ENCODE results near the gene CALM3.
"Not testable (repeated sequence)": the region's sequence is repeated elsewhere in the genome, so short reads cannot be mapped to it uniquely, and the experiment has no call there.

CALM3 gene

DNA sequence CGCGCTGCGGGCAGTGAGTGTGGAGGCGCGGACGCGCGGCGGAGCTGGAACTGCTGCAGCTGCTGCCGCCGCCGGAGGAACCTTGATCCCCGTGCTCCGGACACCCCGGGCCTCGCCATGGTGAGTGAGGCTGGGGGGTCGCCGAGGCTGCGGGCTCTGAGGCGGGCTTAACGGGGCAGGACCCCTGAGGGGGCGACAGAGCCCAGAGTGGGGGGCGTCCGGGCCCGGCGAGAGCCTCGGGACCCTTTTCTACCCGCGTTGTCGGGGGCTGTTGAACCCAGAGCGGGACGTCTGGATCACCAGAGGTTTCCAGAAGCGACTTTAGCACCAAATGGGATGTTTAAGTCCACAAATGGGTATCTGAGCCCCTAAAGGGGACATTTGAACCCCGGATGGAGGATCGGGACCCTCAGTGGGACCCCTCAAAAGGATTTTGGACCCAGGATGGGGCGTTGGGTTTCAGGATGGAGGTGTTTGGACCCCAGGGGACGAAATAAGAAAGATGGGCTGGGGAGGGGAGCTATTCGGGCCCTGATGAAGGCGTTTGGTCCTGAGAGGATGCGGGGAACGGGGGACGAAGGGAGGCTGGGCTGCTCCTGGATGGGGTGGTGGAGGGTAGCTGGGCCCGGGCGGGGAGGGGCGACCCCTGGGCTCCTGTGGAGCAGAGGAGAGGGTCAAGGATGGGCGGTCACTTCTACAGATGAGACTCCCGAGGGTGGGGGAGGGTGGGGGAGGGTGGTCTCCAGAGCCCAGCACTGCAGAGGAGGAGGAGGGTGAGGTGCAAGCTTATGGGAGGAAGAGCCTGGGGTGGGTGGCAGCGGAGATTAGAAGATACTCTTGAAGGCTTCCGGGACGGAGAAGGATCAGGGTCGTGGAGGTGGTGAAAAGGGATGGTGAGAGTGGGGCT lies at the start of gene CALM3:
Gene CALM3 (plus strand): TSS at position 13 of the 907 bp plus-strand sequence. CDS start 105 bp downstream, at position 118.
- no peak for DNase-seq (ENCODE audit: low spot score)

DNA sequence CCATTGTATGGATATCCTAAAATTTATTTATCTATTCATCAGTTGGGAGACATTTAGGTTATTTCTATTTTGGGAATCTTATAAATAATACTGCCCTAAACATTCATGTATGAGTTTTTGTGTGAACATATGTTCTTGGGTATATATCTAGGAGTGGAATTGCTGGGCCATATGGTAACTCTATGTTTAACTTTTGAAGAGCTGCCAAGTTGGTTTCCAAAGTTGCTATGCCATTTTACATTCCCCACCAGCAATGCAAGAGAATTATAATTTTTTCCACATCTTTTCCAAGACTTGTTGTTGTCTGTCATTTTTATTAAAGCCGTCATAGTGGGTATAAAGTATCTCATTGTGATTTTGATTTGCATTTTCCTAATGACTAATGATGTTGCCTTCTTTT lies 48.2 kb upstream of the CALM3 start:
- no peak for DNase-seq (ENCODE audit: low spot score)

DNA sequence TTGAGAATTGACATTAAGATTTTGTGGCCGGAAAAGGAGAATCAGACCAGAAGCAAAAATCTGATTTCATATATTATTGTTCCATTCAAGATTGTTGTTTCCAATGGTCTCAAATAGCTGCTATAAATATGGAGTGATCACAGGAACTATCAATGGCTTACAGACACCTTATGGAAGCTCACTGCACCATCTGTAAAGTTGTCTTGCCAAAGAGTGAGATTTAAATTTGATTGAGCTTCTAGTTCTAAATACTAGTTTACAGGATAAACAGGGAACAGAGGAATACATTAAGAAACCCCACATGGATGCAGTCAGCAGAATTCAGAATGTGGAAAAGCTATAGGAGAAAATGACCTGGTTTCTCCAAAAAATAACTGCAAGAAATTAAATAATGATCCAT lies 47.0 kb upstream of the CALM3 start:
- no peak for DNase-seq (ENCODE audit: low spot score)

DNA sequence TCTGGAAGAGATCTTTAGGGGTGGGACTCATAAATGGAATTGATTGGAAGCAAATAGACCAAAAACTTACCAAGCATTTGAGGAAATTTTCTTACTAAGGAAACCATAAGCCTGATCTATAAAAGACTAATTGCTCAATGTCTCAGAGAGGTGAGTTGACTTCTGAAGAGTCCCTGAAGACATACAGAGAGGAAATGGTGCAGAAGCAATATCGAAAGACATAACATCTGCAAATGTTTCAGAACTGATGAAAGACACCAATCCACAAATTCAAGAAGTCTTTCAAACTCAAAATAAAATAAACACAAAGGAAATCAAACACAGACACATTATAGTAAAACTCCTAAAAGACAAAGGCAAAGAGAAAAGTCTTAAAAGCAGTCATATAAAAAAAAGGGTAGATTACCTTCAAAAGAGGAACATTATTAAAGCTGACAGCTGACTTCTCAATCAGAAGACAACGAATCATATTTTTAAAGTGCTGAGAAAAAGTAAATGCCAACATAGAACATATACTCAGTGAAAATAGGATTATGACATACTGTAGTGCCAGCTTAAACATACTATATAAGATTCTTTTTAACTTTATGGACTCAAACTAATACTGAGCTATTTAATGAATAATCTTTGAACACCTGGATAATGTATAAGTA lies 45.4 kb upstream of the CALM3 start:
- DNase-seq (ENCODE audit: low spot score) = no peak

DNA sequence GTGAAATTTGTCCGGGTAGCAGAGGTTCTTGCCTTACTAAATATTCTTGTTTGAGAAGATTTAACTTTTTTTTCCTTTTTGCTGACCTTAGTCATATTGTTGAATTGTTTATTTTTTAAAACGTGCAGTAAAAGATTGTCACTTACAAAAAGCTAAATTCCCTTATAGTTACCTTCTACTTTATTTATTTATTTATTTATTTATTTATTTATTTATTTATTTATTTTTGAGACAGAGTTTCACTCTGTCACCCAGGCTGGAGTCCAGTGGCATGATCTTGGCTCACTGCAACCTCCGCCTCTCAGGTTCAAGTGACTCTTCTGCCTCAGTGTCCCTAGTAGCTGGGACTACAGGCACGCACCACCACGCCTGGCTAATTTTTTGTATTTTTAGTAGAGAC lies 44.7 kb upstream of the CALM3 start:
- not testable (repeated sequence) for DNase-seq (ENCODE audit: low spot score)

DNA sequence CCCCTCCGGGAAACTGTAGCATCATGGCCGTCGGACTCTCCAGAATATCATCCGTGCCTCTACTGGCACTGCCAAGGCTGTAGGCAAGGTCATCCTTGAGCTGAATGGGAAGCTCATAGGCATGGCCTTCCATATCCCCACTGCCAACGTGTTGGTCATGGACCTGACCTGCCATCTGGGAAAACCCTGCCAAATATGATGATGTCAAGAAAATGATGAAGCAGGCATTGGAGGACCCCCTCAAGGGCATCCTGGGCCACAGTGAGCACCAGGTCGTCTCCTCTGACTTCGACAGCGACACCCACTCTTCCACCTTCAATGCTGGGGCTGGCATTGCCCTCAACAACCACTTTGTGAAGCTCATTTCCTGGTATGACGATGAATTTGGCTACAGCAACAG lies 41.9 kb upstream of the CALM3 start:
- no peak for DNase-seq (ENCODE audit: low spot score)

DNA sequence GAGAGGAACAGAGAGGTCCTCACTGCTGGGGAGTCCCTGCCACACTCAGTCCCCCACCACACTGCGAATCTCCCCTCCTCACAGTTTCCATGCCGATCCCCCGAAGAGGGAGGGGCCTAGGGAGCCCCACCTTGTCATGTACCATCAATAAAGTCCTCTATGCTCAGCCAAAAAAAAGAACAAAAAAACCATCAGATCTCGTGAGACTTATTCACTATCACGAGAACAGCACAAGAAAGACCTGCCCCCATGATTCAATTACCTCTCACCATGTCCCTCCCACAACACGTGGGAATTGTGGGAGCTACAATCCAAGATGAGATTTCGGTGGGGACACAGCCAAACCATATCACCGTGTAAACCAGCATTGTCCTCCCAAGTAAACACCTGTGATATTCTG lies 41.5 kb upstream of the CALM3 start:
- not testable (repeated sequence) for DNase-seq (ENCODE audit: low spot score)

DNA sequence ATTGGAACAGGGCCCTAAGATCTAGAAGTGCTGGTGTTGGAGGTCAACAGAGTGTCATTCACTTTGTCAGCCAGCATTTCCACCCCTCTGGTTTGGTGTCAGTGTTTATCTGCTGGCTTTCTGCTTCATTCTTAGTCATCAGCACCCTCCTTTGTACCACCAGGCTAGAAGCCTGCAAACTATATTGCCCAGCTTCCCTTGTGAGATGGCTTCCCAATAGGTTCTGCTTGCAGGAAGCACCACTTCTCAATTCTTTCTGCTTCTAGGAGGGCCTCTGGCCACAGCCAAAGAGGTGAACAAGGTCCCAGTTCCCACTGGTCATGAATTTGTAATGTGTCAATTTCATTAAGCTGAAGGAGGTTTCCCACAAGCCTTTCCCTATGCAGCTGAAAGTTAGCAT lies 36.4 kb upstream of the CALM3 start:
- no peak for DNase-seq (ENCODE audit: low spot score)

DNA sequence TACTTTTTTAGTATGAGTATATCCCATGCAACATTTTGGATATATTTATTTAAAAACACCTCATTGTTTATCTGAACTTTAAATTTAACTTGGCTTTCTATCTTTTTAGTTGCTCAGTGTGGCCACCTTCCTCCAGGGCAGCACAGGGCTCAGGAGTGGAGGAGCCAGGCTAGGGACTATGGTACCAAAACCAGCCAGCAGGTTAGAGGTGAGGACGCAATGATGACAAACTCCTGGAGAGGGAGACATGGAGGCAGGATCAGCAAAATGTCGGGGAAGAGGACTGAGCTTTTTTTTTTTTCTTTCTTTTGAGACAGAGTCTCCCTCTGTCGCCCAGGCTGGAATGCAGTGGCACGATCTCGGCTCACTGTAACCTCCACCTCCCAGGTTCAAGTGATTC lies 29.6 kb upstream of the CALM3 start:
- no peak for DNase-seq (ENCODE audit: low spot score)

DNA sequence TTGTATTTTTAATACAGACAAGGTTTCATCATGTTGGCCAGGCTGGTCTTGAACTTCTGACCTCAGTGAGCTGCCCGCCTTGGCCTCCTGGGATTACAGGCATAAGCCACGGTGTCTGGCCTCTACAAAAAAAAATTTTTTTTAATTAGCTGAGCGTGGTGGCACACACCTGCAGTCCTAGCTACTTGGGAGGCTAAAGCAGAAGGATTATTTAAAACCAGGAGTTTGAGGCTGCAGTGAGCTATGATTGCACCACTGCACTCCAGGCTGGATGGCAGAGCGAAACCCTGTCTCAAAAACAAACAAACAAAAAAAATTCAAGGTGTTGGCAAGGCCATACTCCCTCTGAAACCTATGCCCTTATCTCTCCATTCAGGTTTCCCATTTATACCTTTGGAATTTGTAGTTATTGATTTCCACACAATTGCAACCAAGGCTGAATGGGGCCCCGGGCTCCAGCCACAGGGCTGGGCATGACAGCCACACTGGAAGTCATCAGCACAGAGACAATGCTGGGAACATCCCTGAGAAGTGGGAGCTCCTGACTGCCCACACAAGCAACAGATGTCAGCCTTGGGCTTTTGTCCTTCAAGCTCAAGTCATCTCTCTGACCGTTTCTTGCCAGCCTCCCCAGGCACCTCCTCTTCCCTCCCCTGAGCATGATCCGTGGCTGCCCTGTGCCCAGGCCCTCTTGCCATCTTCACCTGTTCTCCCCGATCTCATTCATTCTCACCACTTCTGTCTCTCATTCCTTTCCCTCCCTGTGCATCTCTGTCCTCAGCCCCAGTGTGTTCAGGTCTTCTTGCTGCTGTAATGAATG lies 27.2 kb upstream of the CALM3 start:
- DNase-seq (ENCODE audit: low spot score) = no peak

DNA sequence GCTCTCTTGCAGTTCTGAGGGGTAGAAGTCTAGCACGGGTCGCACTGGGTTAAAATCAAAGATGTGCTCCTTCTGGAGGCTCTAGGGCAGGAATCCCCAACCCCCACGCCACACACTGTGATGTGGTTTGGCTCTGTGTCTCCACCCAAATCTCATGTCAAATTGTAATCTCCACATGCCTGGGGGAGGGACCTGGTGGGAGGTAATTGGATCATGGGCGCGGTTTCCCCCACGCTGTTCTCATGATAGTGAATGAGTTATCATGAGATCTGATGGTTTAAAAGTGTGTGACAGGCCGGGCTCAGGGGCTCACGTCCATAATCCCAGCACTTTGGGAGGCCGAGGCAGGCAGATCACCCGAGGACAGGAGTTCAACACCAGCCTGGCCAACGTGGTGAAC lies 26.6 kb upstream of the CALM3 start:
- DNase-seq (ENCODE audit: low spot score) = no peak

DNA sequence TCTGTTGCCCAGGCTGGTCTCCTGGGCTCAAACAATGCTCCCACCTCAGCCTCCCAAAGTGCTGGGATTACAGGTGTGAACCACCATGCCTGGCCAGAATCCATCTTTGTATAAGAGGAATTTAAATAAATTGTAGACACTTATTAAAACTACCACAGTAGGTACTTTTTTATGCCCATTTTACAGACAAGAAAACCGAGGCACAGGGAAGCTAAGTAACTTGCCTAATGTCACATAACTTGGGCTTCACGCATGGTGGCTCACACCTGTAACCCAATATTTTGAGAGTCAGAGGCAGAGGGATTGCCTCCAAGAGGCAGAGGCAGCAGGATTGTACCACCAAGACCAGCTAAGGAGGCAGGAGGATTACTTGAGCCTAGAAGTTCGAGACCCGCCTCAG lies 22.7 kb upstream of the CALM3 start:
- no peak for DNase-seq (ENCODE audit: low spot score)

DNA sequence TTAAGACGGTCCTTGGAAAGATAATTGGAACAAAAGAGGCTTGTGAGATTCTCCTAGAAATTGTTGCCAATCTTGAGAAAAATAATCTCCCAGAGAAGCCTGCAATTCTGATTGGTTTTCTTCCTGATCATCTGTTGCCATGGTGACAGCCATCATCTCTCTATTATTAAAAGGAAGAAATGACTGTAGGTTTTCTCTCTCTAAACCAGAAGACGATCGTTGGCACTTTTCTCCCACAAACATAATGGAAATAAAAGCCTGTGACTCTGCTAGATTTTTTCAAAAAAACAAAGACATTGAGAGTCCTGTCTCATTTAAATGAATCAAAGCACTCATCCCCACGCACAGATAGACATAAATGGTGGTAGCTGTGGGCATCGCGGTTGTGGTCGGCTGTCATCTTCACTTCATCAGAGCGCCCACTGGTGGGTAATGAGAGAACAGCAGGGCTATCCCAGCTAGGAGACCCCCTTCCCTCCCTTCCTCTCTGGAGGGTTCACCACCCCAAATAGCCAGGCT lies 21.7 kb upstream of the CALM3 start:
- no peak for DNase-seq (ENCODE audit: low spot score)

DNA sequence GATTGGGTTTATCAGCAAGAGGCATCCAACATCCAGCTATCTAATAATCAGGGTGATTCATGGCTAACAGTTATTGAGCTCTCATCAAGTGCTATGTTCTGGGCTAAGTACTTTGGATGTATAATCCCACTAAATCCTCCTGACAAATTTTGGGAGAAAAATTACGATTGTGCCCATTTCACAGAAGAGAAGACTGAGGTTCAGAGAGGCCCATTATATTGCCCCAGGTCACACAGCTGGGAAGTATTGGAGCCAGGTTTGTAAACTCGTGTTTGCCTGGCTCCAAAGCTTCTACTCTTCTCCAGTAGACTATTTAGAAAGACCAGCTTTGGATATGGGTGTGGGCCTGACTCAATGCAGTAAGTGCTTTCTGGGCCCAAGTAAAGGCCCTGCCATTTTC lies 20.9 kb upstream of the CALM3 start:
- DNase-seq (ENCODE audit: low spot score) = no peak

DNA sequence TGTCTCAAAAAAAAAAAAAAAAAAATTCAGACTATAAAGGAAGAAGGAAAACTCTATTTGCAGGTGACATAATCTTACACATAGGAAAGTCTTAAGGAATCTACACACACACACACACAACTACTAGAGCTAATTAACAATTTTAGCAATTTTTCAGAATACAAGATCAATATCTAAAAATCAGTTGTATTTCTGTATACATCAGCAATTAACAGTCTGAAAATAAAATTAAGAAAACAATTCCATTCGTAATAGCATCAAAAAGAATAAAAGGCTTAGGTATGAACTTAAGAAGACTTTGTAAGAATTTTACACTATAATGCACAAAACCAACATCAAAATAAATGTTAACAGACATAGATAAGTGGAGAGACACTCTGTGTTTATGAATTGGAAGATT lies 15.6 kb upstream of the CALM3 start:
- DNase-seq (ENCODE audit: low spot score) = no peak

DNA sequence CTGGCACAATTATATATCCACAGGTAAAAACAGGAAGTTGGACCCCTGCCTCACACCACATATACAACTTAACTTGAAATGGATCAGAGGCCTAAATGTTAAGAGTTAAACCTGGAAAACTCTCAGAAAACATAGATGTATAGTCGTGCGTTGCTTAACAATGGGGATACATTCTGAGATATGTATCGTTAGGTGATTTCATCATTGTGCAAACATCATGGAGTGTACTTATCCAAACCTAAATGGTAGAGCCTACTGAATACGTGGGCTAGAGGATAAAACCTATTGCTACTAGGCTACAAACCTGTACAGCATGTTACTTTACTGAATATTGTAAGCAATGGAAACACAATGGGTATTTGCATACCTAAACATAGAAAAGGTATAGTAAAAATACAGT lies 14.8 kb upstream of the CALM3 start:
- no peak for DNase-seq (ENCODE audit: low spot score)

DNA sequence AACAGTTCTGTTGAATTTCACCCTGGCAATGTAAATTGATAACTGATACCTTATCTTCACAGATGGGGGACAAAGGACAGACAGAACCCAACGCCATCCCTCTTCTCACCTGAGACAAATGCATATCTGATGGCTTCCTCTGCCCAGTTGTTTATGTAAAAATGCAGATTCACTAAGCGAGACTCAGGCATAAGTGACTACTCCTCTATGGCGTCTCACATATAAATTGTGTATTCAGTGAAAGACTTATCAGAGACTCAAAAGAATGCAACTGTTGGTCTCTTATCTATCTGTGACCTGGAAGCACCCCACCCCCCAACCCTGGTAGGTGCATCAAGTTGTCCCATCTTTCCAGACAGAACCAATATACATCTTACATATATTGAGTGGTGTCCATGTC lies 13.3 kb upstream of the CALM3 start:
- no peak for DNase-seq (ENCODE audit: low spot score)

DNA sequence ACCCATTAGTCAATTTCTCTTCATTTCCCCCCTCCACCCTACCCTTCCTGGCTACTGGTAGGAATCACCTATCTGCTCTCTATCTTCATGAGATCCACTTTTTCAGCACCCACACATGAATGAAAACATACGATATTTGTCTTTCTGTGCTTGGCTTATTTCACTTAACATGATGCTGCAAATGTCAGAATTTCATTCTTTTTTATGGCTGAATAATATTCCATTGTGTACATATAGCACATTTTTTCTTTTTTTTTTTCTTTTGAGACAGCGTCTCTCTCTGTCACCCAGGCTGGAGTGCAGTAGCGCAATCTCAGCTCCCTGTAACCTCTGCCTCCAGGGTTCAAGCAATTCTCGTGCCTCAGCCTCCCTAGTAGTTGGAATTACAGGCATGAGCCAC lies 9.9 kb upstream of the CALM3 start:
- no peak for DNase-seq (ENCODE audit: low spot score)

DNA sequence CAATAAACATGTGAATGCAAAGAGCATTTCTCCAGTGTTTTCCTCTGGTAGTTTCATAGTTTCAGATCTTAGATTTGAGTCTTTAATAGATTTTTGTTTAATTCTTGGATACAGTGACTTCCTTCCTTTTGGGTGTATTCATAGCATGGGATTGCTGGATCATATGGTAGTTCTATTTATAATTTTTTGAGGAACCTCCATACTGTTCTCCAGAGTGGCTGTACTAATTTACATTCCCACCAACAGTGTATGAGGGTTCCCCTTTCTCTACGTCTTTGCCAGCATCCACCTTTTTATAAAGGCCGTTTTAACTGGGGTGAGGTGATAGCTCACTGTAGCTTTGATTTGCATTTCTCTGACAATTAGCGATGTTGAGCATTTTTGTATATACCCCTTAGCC lies 9.3 kb upstream of the CALM3 start:
- no peak for DNase-seq (ENCODE audit: low spot score)

DNA sequence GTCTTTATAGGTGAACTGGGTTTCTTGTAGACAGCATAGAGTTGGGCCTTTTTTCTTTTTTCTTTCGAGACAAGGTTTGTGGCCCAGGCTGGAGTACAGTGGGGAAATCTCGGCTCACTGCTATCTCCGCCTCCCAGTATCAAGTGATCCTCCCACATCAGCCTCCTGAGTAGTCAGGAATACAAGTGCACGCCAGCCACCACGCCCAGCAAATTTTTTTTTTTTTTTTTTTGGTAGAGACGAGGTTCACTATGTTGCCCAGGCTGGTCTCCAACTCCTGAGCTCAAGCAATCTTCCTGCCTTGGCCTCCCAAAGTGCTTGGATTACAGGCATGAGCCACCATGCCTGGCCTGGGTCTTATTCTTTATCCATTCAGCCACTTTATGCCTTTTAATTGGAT lies 5.1 kb upstream of the CALM3 start:
- no peak for DNase-seq (ENCODE audit: low spot score)

DNA sequence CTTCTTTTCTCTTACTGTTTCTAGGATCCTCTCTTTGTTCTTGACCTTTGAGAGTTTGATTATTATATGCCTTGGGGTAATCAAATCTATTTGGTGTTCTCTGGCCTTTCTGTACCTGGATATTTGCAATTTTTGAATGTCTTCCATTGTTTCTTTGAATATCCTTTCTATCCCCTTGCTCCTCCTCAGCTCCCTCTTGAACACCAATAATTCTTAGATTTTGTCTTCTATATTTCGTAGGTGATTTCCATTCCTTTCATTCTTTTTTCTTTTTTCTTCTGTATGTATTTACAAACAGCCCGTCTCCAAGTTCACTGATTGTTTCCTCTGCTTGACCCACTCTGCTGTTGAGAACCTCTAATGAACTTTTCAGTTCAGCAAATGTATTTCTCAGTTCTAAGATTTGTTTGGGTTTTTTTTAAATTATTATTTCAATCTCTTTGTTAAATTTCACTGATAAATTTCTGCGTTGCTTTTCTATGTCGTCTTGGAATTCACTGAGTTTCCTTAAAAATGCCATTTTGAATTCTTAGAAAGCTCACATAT lies 2.7 kb upstream of the CALM3 start:
- no peak for DNase-seq (ENCODE audit: low spot score)

DNA sequence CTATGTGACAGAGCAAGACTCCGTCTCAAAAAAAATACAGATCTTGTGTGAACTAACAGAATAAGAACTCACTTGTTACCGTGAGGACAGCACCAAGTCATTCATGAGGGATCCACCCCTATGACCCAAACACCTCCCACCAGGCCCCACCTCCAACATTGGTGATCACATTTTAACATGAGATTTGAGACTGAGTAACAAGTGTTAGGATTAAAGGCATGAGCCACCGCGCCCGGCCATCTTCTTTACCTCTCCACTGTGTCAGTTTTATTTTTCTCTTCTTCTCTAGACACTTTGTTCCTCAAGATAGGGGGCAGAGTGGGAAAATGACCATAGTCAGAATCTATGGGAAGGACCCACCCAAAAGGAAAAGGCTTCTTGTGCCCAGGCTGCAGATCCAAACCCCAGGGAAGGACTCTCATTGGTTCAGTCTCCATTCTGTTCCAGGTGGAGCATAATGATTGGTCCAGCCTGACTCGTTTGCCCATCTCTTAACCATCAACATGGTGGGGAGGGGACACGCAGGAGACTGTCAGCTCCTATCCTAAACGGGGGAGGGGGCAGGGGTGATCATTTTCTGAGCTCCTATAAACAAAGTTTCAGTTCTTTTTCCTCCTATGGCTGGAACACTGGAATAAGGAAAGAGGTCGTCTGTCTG lies 1.3 kb upstream of the CALM3 start:
- no peak for DNase-seq (ENCODE audit: low spot score)
